WTC11 (cell line): ENCODE results near the gene MRPS14. TPM values are rescaled to one million over a fixed set of nuclear protein-coding genes. Genes with fewer than 3 reads are reported as not detected.

Source experiments
- ATAC-seq: fragments of 200-7000 bp; cut with Tn5 transposase; 2 replicates; pipeline ENCODE4 v1.10.0; 2021; ENCODE audit warnings: mild to moderate bottlenecking, moderate library complexity
- CTCF ChIA-PET: fragments of 300-600 bp; sonication (Branson Sonifier 250); formaldehyde crosslinking; loops from one replicate; lab custom pipeline; 2021; ENCODE audit warnings: antibody characterized with exemption; lab: Charles Lee
- POLR2A ChIA-PET: fragments of 350-600 bp; sonication (Branson Sonifier 250); formaldehyde crosslinking; loops from one replicate; lab custom pipeline; 2021; ENCODE audit warnings: antibody characterized with exemption; lab: Charles Lee
- DNase-seq: peaks from one replicate; pipeline ENCODE4 v3.0.0; 2021; ENCODE audit warnings: low spot score
- H3K27ac Mint-ChIP-seq: 2 replicates; pipeline ENCODE4 v1.8.0; 2021; ENCODE audit warnings: mixed read lengths
- H3K27me3 Mint-ChIP-seq: 2 replicates; pipeline ENCODE4 v1.8.0; 2021; ENCODE audit warnings: low read depth, mild to moderate bottlenecking, moderate library complexity, mixed read lengths
- H3K36me3 Mint-ChIP-seq: 2 replicates; pipeline ENCODE4 v1.8.0; 2021; ENCODE audit warnings: mixed read lengths
- H3K4me1 Mint-ChIP-seq: 2 replicates; pipeline ENCODE4 v1.8.0; 2022; ENCODE audit warnings: mixed read lengths
- H3K4me3 Mint-ChIP-seq: 2 replicates; pipeline ENCODE4 v1.8.0; 2021; ENCODE audit warnings: mild to moderate bottlenecking, moderate library complexity, mixed read lengths
- H3K9me3 Mint-ChIP-seq: 2 replicates; pipeline ENCODE4 v1.8.0; 2021; ENCODE audit warnings: mixed read lengths
- ATF3 ChIP-seq: sonication (generic); formaldehyde crosslinking; conservative IDR thresholded peaks from 2 replicates; pipeline ENCODE4 v1.8.1; 2022; ENCODE audit warnings: mild to moderate bottlenecking, missing genetic modification reagents
- CBFB ChIP-seq: sonication (generic); formaldehyde crosslinking; IDR thresholded peaks from 2 replicates; pipeline ENCODE4 v1.8.1; 2022; ENCODE audit warnings: mild to moderate bottlenecking, low read depth, missing genetic modification reagents
- CDX4 ChIP-seq: fragments of 250-450 bp; sonication (Bioruptor Pico); IDR thresholded peaks from 2 replicates; pipeline ENCODE4 v1.9.0; 2021; ENCODE audit warnings: moderate library complexity, mild to moderate bottlenecking, inconsistent platforms, borderline replicate concordance
- ERG ChIP-seq: fragments of 250-450 bp; sonication (Bioruptor Pico); IDR thresholded peaks from 2 replicates; pipeline ENCODE4 v1.8.0; 2021; ENCODE audit warnings: mild to moderate bottlenecking
- GABPB1 ChIP-seq: sonication (generic); formaldehyde crosslinking; IDR thresholded peaks from 2 replicates; pipeline ENCODE4 v1.8.1; 2023; ENCODE audit warnings: mild to moderate bottlenecking, missing genetic modification reagents
- JAZF1 ChIP-seq: fragments of 250-450 bp; sonication (Bioruptor Pico); IDR thresholded peaks from 2 replicates; pipeline ENCODE4 v1.9.0; 2021; ENCODE audit warnings: moderate library complexity, mild to moderate bottlenecking, inconsistent platforms
- NFATC4 ChIP-seq: fragments of 250-450 bp; sonication (Bioruptor Pico); IDR thresholded peaks from 2 replicates; pipeline ENCODE4 v1.9.0; 2021; ENCODE audit warnings: mild to moderate bottlenecking
- NR3C1 ChIP-seq: sonication (generic); formaldehyde crosslinking; conservative IDR thresholded peaks from 2 replicates; pipeline ENCODE4 v1.8.1; 2023; ENCODE audit warnings: low read depth, mild to moderate bottlenecking, missing genetic modification reagents
- PRDM15 ChIP-seq: sonication (generic); formaldehyde crosslinking; IDR thresholded peaks from 2 replicates; pipeline ENCODE4 v1.8.0; 2022; ENCODE audit warnings: missing genetic modification reagents
- SMAD3 ChIP-seq: sonication (generic); formaldehyde crosslinking; IDR thresholded peaks from 2 replicates; pipeline ENCODE4 v1.8.0; 2022; ENCODE audit warnings: missing genetic modification reagents, mild to moderate bottlenecking, borderline replicate concordance
- SP1 ChIP-seq: sonication (generic); formaldehyde crosslinking; conservative IDR thresholded peaks from 2 replicates; pipeline ENCODE4 v1.8.1; 2022; ENCODE audit warnings: missing genetic modification reagents
- STAT6 ChIP-seq: sonication (generic); formaldehyde crosslinking; conservative IDR thresholded peaks from 2 replicates; pipeline ENCODE4 v1.8.1; 2023; ENCODE audit warnings: mild to moderate bottlenecking, low read depth, missing genetic modification reagents, moderate library complexity
- TCF7 ChIP-seq: sonication (generic); formaldehyde crosslinking; IDR thresholded peaks from 2 replicates; pipeline ENCODE4 v1.8.0; 2022; ENCODE audit warnings: mild to moderate bottlenecking, low read depth, missing genetic modification reagents, moderate library complexity
- TEAD4 ChIP-seq: sonication (generic); formaldehyde crosslinking; IDR thresholded peaks from 2 replicates; pipeline ENCODE4 v1.8.0; 2022; ENCODE audit warnings: mild to moderate bottlenecking, missing genetic modification reagents
- ZBTB43 ChIP-seq: sonication (generic); formaldehyde crosslinking; IDR thresholded peaks from 2 replicates; pipeline ENCODE4 v1.8.1; 2023; ENCODE audit warnings: mild to moderate bottlenecking, missing genetic modification reagents
- ZNF121 ChIP-seq: sonication (generic); formaldehyde crosslinking; IDR thresholded peaks from 2 replicates; pipeline ENCODE4 v1.8.0; 2023; ENCODE audit warnings: missing genetic modification reagents
- ZNF263 ChIP-seq: sonication (generic); formaldehyde crosslinking; IDR thresholded peaks from 2 replicates; pipeline ENCODE4 v1.8.1; 2022; ENCODE audit warnings: low read depth, mild to moderate bottlenecking, moderate library complexity, missing genetic modification reagents
- ZNF396 ChIP-seq: fragments of 250-450 bp; sonication (Bioruptor Pico); IDR thresholded peaks from 2 replicates; pipeline ENCODE4 v1.8.0; 2021; ENCODE audit warnings: mild to moderate bottlenecking, moderate library complexity, borderline replicate concordance
- ZNF423 ChIP-seq: fragments of 250-450 bp; sonication (Bioruptor Pico); IDR thresholded peaks from 2 replicates; pipeline ENCODE4 v2.1.2; 2022; ENCODE audit warnings: mild to moderate bottlenecking, moderate library complexity
- ZSCAN18 ChIP-seq: fragments of 250-450 bp; sonication (Bioruptor Pico); IDR thresholded peaks from 2 replicates; pipeline ENCODE4 v2.1.2; 2022; ENCODE audit warnings: mild to moderate bottlenecking, moderate library complexity
- total RNA-seq: library from RNA; stranded (reverse); gene quantifications from 3 replicates; pipeline ENCODE4 v1.2.3, GENCODE V29; 2021

Gene MRPS14
- total RNA-seq, 1 experiment from 2014 or later: 30.4 TPM

- CTCF ChIA-PET: interaction anchor here (1.0 to 4.9 kb wide), 3 partner anchors 81 to 108 kb away, joined by 3 to 19 read pairs (median 5); no protein-coding TSS in a partner anchor
Observed at GRCh38 chr1:175043824-175044223, 20.6 kb upstream of the MRPS14 start.

GRCh38 chr1:175042650-175043049 lies 19.4 kb upstream of the MRPS14 start:
- H3K27ac Mint-ChIP-seq: no peak overlapping the region
- CTCF ChIA-PET: interaction anchor here (4.9 kb wide), 1 partner anchor 83 kb away, joined by 19 read pairs; no protein-coding TSS in a partner anchor
- no peaks in the 10 kb centered on the region for H3K27me3 Mint-ChIP-seq
- peaks cover 9% of the 10 kb centered on the region for H3K4me1 Mint-ChIP-seq
- POLR2A ChIA-PET: no interaction called here
- ATAC-seq (no peak), DNase-seq (no peak)
- no peaks in the 10 kb centered on the region for H3K36me3 Mint-ChIP-seq
- H3K9me3 Mint-ChIP-seq: peaks cover 4% of the 10 kb centered on the region; the same call in 1 of the 2 replicates
- no peak for TF ChIP-seq ATF3 (CRISPR knock-in tag)
- H3K4me3 Mint-ChIP-seq: no peak overlapping the region

More at GRCh38 chr1:175043824-175044223, 20.6 kb upstream of the MRPS14 start:
- peak; percentile 66 for ATAC-seq
- H3K27ac Mint-ChIP-seq: no peak overlapping the region
- H3K4me3 Mint-ChIP-seq: no peak overlapping the region
- TF ChIP-seq ZNF423: no peak
- no peak for TF ChIP-seq ZNF263
- no peak for TF ChIP-seq ZBTB43 (CRISPR knock-in tag)
- no peak for TF ChIP-seq TCF7
- TF ChIP-seq, all 79 proteins: peak for 0
- POLR2A ChIA-PET: no interaction called here
- Mint-ChIP-seq H3K4me1 (peaks cover 9% of the 10 kb centered on the region), H3K27me3 (no peaks in the 10 kb centered on the region), H3K9me3 (peaks cover 4% of the 10 kb centered on the region; the same call in 1 of the 2 replicates), H3K36me3 (no peaks in the 10 kb centered on the region)
- DNase-seq: no peak

- H3K36me3 Mint-ChIP-seq: no peaks in the 10 kb centered on the region
- DNase-seq: no peak
- ChIA-PET CTCF (interaction anchor here (1.1 to 4.9 kb wide), 3 partner anchors 11 to 85 kb away, joined by 3 to 19 read pairs (median 5); no protein-coding TSS in a partner anchor), POLR2A (no interaction called here)
- no peaks in the 10 kb centered on the region for H3K9me3 Mint-ChIP-seq
- H3K4me1 Mint-ChIP-seq: peaks cover 27% of the 10 kb centered on the region
- H3K27ac Mint-ChIP-seq: no peak overlapping the region
- no peaks in the 10 kb centered on the region for H3K27me3 Mint-ChIP-seq
- no peak overlapping the region for H3K4me3 Mint-ChIP-seq
- ATAC-seq: no peak
- TF ChIP-seq TCF7 (no peak), ZNF396 (CRISPR knock-in tag) (no peak), ERG (no peak), STAT6 (CRISPR knock-in tag) (no peak), ZSCAN18 (CRISPR knock-in tag) (no peak), CBFB (CRISPR knock-in tag) (no peak), GABPB1 (CRISPR knock-in tag) (no peak), NFATC4 (CRISPR knock-in tag) (no peak), PRDM15 (no peak), ZNF263 (no peak), TEAD4 (no peak), NR3C1 (CRISPR knock-in tag) (no peak), ZNF121 (no peak), JAZF1 (CRISPR knock-in tag) (no peak), SP1 (CRISPR knock-in tag) (no peak), CDX4 (no peak), SMAD3 (CRISPR knock-in tag) (no peak)
Observed at GRCh38 chr1:175040324-175040879, 17.2 kb upstream of the MRPS14 start.
